HCT116 (cell line): ENCODE data around the gene CSNK2B. TPM values are rescaled to one million over a fixed set of nuclear protein-coding genes. Genes with fewer than 3 reads are reported as not detected.

Source experiments
- ATAC-seq: fragments of 200-7000 bp; cut with Tn5 transposase; 2 replicates; pipeline ENCODE4 v1.9.1; 2020; ENCODE audit warnings: mild to moderate bottlenecking, moderate library complexity
- BruUV-seq: library from RNA; stranded (reverse); fragments of 400-500 nt; replicated peaks from 2 replicates; lab custom pipeline; 2021; lab: Mats Ljungman, UMichigan
- CTCF ChIA-PET: fragments of 300-600 bp; sonication (Branson Sonifier 250); formaldehyde crosslinking; loops from one replicate; lab custom pipeline; 2021; ENCODE audit warnings: antibody characterized with exemption; lab: Charles Lee
- POLR2A ChIA-PET: fragments of 300-600, 350-600 bp; sonication (Branson Sonifier 250); formaldehyde crosslinking; loops from one replicate; lab custom pipeline; 2021; ENCODE audit warnings: antibody characterized with exemption; lab: Charles Lee
- RAD21 ChIA-PET, 2 experiments: fragments of 300-600 bp; sonication (Branson Sonifier 250); formaldehyde crosslinking; loops; one replicate each; lab custom pipeline; 2023; ENCODE audit warnings: low total read pairs in 2 of 2; ENCODE audit not compliant: uncharacterized antibody in 2 of 2, unreplicated experiment in 2 of 2, low non-redundant PET in 1 of 2; lab: Charles Lee
- DNase-seq: peaks from one replicate; pipeline ENCODE4 v3.0.0-alpha.2; 2010; ENCODE audit warnings: low read depth, low spot score
- H2AFZ ChIP-seq: fragments of 200-600 bp; shearing (Covaris generic), sonication (generic); 2 replicates; pipeline ENCODE4 v1.6.1; 2017; ENCODE audit warnings: low read depth, mixed run types, mixed read lengths, antibody characterized with exemption, low read length; ENCODE audit not compliant: poor library complexity, severe bottlenecking
- H3K27ac ChIP-seq: 2 replicates; pipeline ENCODE4 v1.5.1; 2012; ENCODE audit warnings: low read depth, low read length
- H3K27me3 ChIP-seq: fragments of 200-600 bp; sonication (generic); 2 replicates; pipeline ENCODE4 v1.6.1; 2016; ENCODE audit warnings: mixed run types, low read length, mixed read lengths; ENCODE audit not compliant: insufficient read depth
- H3K36me3 ChIP-seq, 2 experiments: fragments of 200-500 bp in 1 of 2; fragments of 200-600 bp in 1 of 2; sonication (Bioruptor generic) in 1 of 2; sonication (generic) in 1 of 2; 2 replicates each; pipeline versions ENCODE4 v1.5.1 to v1.6.1; 2014 to 2016; ENCODE audit warnings: low read length in 2 of 2, inconsistent platforms in 1 of 2, mixed read lengths in 1 of 2, mixed run types in 1 of 2; ENCODE audit not compliant: insufficient read depth in 2 of 2, control insufficient read depth in 1 of 2
- H3K4me1 ChIP-seq, 2 experiments: fragments of 200-600 bp in 1 of 2; sonication (generic) in 1 of 2; 2 replicates each; pipeline versions ENCODE4 v1.5.1 to v1.6.1; 2012 to 2017; ENCODE audit warnings: low read length in 2 of 2, inconsistent platforms in 1 of 2, mild to moderate bottlenecking in 1 of 2, mixed read lengths in 1 of 2, mixed run types in 1 of 2, moderate library complexity in 1 of 2; ENCODE audit not compliant: insufficient read depth in 2 of 2, control insufficient read depth in 1 of 2
- H3K4me2 ChIP-seq: fragments of 200-600 bp; sonication (generic); 2 replicates; pipeline ENCODE4 v1.6.1; 2017; ENCODE audit warnings: mixed run types, low read length, mixed read lengths
- H3K4me3 ChIP-seq, 2 experiments: fragments of 200-600 bp in 1 of 2; sonication (generic) in 1 of 2; replicated peaks in 1 of 2; 2 replicates each; pipeline ENCODE4 v1.5.1; 2011 to 2016; ENCODE audit warnings: low read length in 2 of 2, control low read depth in 1 of 2, low read depth in 1 of 2, mild to moderate bottlenecking in 1 of 2, mixed read lengths in 1 of 2, mixed run types in 1 of 2
- H3K79me2 ChIP-seq: fragments of 200-600 bp; sonication (generic); 2 replicates; pipeline ENCODE4 v1.6.1; 2017; ENCODE audit warnings: mild to moderate bottlenecking, mixed run types, low read length, moderate library complexity, mixed read lengths; ENCODE audit not compliant: insufficient read depth
- H3K9ac ChIP-seq: fragments of 200-600 bp; sonication (generic); 2 replicates; pipeline ENCODE4 v1.6.1; 2016; ENCODE audit warnings: low read length, mixed read lengths
- H3K9me2 ChIP-seq: fragments of 200-600 bp; sonication (generic), shearing (Covaris generic); 2 replicates; pipeline ENCODE4 v1.6.1; 2017; ENCODE audit warnings: mixed run types, mild to moderate bottlenecking, moderate library complexity; ENCODE audit not compliant: insufficient read depth
- H3K9me3 ChIP-seq, 2 experiments: fragments of 200-500 bp in 1 of 2; fragments of 200-600 bp in 1 of 2; sonication (Bioruptor generic) in 1 of 2; sonication (generic) in 1 of 2; 2 replicates each; pipeline ENCODE4 v1.6.1; 2014 to 2017; ENCODE audit warnings: low read length in 2 of 2, mixed read lengths in 2 of 2, inconsistent platforms in 1 of 2, low read depth in 1 of 2, mild to moderate bottlenecking in 1 of 2, mixed run types in 1 of 2, moderate library complexity in 1 of 2; ENCODE audit not compliant: control insufficient read depth in 1 of 2, insufficient read depth in 1 of 2
- H4K20me1 ChIP-seq: fragments of 200-600 bp; sonication (generic), shearing (Covaris generic); 2 replicates; pipeline ENCODE4 v1.6.1; 2017; ENCODE audit warnings: mixed run types, mild to moderate bottlenecking, moderate library complexity; ENCODE audit not compliant: insufficient read depth
- CBX3 ChIP-seq: IDR thresholded peaks from 2 replicates; pipeline ENCODE4 v1.6.1; 2012; ENCODE audit warnings: low read depth
- CEBPB ChIP-seq: IDR thresholded peaks from 2 replicates; pipeline ENCODE4 v1.6.1; 2012; ENCODE audit warnings: low read depth
- EZH2phosphoT487 ChIP-seq: fragments of 200-600 bp; IDR thresholded peaks from 2 replicates; pipeline ENCODE4 v1.6.1; 2018; ENCODE audit warnings: antibody characterized with exemption, borderline replicate concordance
- FOSL1 ChIP-seq: IDR thresholded peaks from 2 replicates; pipeline ENCODE4 v1.6.1; 2012; ENCODE audit warnings: low read depth
- POLR2AphosphoS5 ChIP-seq: IDR thresholded peaks from 2 replicates; pipeline ENCODE4 v1.6.1; 2011; ENCODE audit warnings: mild to moderate bottlenecking, low read depth, low read length, moderate library complexity
- SRF ChIP-seq: IDR thresholded peaks from 2 replicates; pipeline ENCODE4 v1.6.1; 2012; ENCODE audit warnings: low read depth
- YY1 ChIP-seq: IDR thresholded peaks from 2 replicates; pipeline ENCODE4 v1.6.1; 2011; ENCODE audit warnings: low read length, low read depth, moderate library complexity, mild to moderate bottlenecking; ENCODE audit not compliant: insufficient replicate concordance; ENCODE audit errors: extremely low read depth
- ZNF274 ChIP-seq: fragments of 200-500 bp; sonication (Bioruptor generic); IDR thresholded peaks from 2 replicates; pipeline ENCODE4 v1.6.1; 2014; ENCODE audit warnings: mild to moderate bottlenecking, low read depth, low read length, inconsistent platforms
- intact Hi-C: fragments of 100-400 bp; cut with micrococcal nuclease; formaldehyde crosslinking; loops from 2 replicates; pipeline ENCODE4 v1.10.0; 2022
- total RNA-seq: library from RNA; stranded (reverse); gene quantifications from one replicate; pipeline ENCODE4 v1.2.1, GENCODE V29; 2021; ENCODE audit not compliant: unreplicated experiment
- TF ChIP-seq, protein P1 (sequence below): IDR thresholded peaks from 2 replicates; pipeline ENCODE4 v1.6.1; 2012

Gene CSNK2B
- total RNA-seq, 1 experiment from 2014 or later: 210 TPM

- no peak for DNase-seq
- ChIA-PET RAD21 (no interaction called here), POLR2A (no interaction called here), CTCF (no interaction called here)
- intact Hi-C loops: no loop called here
- no peak overlapping the region for H2AFZ ChIP-seq
- H3K36me3 ChIP-seq: peaks cover 63 to 95% of the 10 kb centered on the region in 2 experiments
- TSS peak; percentile 6 for BruUV-seq
- no peak overlapping the region for H3K9ac ChIP-seq
- H3K4me3 ChIP-seq: no peak overlapping the region
- H3K9me2 ChIP-seq: no peaks in the 10 kb centered on the region
- H3K27me3 ChIP-seq: no peaks in the 10 kb centered on the region
- H3K79me2 ChIP-seq: peaks cover 72% of the 10 kb centered on the region
- H3K4me1 ChIP-seq: no peaks in the 10 kb centered on the region
- H3K4me2 ChIP-seq: no peak overlapping the region
- TF ChIP-seq FOSL1: no peak
- no peak for TF ChIP-seq CBX3
- no peak for TF ChIP-seq EZH2phosphoT487
- no peak for TF ChIP-seq YY1
- ATAC-seq: no peak
- H3K27ac ChIP-seq: no peak overlapping the region
- no peaks in the 10 kb centered on the region for H4K20me1 ChIP-seq
- H3K9me3 ChIP-seq: no peaks in the 10 kb centered on the region
These were observed 34.7 kb upstream of the CSNK2B start for GRCh38 chr6:31631209-31631608.

GRCh38 chr6:31631681-31632278, 34.1 kb upstream of the CSNK2B start:
- intact Hi-C loops: no loop called here
- ChIA-PET POLR2A (no interaction called here), RAD21 (no interaction called here), CTCF (no interaction called here)
- peaks cover 62 to 95% of the 10 kb centered on the region in 2 experiments for H3K36me3 ChIP-seq
- no peaks in the 10 kb centered on the region for H3K9me2 ChIP-seq
- BruUV-seq: no TSS peak
- no peaks in the 10 kb centered on the region for H3K9me3 ChIP-seq
- H3K4me3 ChIP-seq: no peak overlapping the region
- H3K27ac ChIP-seq: no peak overlapping the region
- no peak for TF ChIP-seq SRF
- TF ChIP-seq POLR2AphosphoS5: 0 out of 2 replicates have a peak, but pooled peaks have one; percentile 11
- no peak for TF ChIP-seq CEBPB
- no peak for TF ChIP-seq ZNF274
- TF ChIP-seq, protein P1, sequence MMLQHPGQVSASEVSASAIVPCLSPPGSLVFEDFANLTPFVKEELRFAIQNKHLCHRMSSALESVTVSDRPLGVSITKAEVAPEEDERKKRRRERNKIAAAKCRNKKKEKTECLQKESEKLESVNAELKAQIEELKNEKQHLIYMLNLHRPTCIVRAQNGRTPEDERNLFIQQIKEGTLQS: no peak
- DNase-seq (no peak), ATAC-seq (peak; percentile 24; the same call in 1 of the 2 replicates)
- H4K20me1 ChIP-seq: no peaks in the 10 kb centered on the region
- H3K27me3 ChIP-seq: no peaks in the 10 kb centered on the region
- peaks cover 67% of the 10 kb centered on the region for H3K79me2 ChIP-seq
- no peak overlapping the region for H2AFZ ChIP-seq
- no peak overlapping the region for H3K9ac ChIP-seq
- H3K4me2 ChIP-seq: no peak overlapping the region
- no peaks in the 10 kb centered on the region for H3K4me1 ChIP-seq
